ENCODE results near the gene CNKSR3.

Gene CNKSR3

GRCh38 chr6:154500769-154501577 lies 9.5 kb downstream of the CNKSR3 start:
- no peak for DNase-seq

DNA sequence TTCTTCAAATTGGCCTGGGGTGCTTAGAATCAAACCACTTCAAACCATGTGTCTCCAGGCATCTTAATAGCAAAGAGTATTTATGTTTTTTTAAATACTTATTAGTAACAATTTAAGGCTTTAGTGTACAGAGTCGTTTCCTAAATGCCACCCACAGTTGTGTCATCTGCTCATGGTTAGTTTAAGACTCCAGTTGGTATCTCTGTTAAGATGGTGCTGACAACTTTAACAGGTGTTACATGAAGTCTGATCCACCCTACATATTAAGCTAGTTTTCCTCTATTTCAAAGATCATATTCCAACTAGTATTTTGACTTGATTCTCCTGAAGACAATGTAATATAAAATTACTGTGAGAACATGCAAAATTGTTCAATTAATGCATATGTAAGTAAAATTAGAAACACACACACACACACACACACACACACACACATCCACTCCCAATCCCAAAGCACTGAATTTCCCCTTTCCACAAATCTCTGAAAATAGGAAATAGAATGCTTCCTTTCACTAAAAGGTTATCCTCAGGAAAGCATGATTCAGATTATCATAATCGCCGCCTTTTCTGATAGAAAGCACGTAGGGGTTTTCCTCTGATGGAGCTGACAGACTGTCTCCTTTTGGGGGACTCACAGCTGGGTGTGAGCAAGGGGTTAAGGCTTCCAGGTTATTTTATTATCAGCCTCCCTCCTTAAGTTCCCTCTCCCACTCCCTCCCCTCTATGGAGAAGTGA lies 10.5 kb downstream of the CNKSR3 start:
- DNase-seq, result no peak

GRCh38 chr6:154498340-154498934 lies 12.0 kb downstream of the CNKSR3 start:
- DNase-seq, result no peak

GRCh38 chr6:154496793-154497517 lies 13.5 kb downstream of the CNKSR3 start:
- DNase-seq, result no peak

DNA sequence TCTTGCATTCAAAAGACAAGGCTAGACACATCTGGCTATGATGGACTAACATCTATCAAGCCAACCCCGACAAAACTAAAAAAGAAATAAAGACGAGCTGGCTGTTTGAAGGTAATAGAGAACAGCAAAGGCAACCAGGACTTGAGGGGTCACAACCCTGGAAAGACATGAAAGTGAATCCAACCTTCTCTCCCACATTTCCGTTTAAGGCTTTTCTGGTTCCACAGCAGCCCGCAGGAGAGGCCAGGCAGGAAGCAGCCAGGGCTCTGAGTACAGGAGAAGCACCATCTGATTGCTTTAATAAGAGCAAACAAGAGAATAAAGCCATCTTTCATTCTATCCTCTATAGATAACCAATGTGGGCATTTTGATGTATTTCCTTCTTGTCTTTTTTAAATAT lies 14.3 kb downstream of the CNKSR3 start:
- no peak for DNase-seq

- no peak for DNase-seq
Observed at GRCh38 chr6:154494592-154495311, 15.7 kb downstream of the CNKSR3 start.

DNA sequence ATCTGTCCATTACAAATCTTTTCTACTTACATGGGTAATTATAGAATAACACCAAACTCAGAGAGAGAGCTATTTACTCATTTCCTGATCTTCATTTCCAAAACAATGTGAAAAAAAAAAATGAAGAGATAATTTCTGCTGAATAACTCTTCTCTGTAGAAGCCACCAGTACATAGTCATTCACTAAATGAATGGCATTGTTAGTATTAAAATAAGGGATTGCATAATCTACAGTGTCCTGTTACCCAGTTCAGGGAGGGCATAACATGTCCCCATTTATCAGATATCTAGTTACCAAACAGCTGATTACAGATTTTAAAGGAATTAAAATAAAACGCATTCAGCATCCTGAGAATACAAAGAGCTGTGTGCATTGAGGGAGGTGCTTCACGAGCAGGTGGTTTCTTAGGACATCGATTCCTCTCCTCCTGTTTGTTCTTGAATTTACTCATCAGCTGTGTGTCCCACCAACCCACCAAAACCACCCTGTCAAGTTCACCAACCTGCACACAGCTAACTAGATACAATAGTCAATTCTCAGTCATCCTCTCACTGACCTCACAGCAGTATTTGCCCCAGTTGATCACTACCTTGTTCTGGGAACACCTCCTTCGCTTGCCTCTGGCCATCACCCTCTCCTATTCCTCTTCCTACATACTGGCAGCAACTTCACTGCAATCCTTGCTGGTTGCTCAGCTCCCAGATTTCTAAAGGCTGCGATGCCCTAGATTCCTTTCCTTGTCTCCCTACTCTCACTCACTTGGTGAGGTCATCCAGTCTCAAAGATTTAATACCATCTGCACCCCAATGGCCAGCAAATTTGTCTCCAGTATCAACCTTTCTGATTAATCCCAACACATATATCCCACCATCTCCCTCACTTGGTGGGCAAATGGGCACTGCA lies 18.7 kb downstream of the CNKSR3 start:
- DNase-seq, result no peak

GRCh38 chr6:154489822-154490221 lies 20.7 kb downstream of the CNKSR3 start:
- no peak for DNase-seq

DNA sequence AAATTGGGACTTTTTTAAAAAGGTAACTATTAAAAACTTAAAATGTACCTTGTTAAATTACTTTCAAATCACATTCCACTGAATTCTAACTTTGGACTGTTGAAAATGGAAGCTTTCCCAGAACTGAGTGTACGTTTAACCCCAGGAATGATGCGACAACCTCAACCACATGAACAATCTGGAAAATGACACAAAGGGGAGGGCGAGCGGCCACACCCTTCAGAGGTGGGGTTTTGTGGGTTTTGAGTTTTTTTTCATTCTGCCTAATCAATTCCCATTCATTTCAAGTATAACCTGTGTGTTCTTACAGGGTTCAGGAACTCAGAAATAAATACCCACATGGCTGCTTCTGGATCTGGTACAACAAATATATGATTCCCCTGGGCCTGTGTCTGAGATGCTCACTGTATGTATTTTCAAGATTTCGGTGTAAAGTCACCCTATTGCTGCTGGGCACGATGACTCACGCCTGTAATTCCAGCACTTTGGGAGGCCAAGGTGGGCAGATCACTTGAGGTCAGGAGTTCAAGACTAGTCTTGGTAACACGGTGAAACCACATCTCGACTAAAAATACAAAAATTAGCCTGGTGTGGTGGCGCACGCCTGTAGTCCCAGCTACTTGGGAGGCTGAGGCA lies 21.6 kb downstream of the CNKSR3 start:
- DNase-seq, result no peak

DNA sequence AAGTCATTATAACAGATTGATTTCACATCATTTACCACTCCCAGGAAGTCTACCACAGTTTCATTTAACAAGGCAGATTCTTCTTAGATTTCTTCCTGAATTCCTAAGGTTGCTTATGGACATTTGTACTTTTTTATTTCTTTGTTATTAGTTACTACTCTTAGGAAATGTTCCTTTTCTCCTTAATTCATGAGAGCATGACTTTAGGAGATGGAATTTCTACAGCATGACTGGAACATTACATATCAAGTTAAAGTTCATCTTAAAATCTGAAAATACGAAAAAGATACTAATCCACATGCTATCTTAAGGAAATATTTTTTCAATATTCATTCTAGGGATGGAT lies 22.3 kb downstream of the CNKSR3 start:
- DNase-seq, result no peak

DNA sequence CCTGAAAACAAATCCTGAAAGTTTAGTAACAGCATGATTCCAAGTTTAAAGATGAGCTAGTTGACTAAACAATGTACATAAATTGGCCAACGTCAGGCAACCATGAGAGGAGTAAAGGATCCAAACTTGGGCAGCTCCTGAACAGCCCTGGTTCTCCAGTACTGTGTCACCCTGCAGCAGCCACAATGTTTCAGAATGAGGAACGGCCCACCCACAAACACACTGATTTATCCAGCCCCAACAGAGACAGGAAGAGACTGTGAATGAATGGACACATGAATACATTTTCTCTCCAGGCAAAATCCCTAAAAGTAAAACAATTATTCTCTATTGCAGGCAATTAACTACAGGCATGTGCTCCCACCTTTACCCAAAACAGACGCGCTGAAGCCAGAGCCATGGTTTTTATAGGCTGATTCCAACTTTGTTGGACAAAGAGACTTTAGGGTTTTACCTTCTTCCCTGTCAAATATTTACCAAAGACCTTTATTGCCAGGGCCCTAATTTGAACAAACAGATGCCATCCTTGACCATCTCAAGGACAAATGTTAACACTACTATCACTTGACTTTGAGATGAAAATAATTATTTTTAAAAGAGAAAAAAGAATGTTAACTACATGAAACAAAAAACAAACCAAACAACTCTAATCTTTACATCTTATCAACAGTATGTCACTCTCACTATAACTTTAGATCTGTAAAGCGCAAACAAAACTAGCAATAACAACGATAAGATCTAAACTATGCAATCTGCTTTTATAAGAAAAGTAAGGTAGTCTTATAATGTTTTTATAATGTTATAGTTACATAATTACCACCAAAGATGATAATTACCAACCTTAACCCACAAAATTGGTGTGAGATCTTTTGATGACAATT lies 22.9 kb downstream of the CNKSR3 start:
- DNase-seq, result no peak

DNA sequence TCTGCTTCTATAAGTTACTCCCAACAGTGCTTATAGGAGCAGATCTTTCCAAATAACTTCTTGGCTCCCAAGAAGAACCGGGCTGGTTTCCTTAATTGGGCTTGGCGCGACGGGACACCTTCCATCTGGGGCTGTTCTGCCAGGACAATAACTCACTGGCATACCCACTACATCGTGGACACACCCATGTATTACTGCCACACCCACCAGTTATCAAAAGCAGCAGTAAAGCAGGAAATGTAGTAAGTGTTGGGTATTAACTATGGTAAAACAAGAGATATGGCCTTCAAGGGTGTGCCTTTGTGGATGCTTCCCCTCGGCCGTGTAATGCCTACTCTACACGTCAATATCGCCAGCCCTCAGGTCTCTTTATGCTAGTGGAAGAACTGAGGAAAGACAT lies 24.7 kb downstream of the CNKSR3 start:
- DNase-seq, result no peak

DNA sequence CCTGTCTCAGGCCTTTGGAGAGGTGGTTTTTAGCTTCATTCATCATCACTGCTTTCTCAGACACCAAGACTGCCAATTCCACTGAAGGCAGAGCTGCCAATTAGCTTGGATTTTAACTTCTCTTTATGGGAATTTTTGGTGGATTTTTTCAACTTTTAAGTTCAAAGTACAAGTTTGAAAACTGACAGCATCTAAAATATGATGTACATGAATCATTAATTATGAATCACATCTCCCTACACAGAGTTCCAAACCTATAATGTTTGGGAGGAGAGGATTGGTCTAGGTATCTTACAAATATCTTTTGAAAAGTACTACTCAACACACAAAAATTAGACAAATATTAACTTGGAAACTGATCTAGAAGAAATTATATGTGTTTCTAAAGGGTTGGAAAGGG lies 25.5 kb downstream of the CNKSR3 start:
- DNase-seq, result no peak

GRCh38 chr6:154482858-154483257 lies 27.6 kb downstream of the CNKSR3 start:
- DNase-seq, result no peak

- DNase-seq, result no peak
Observed at GRCh38 chr6:154481521-154482013, 28.9 kb downstream of the CNKSR3 start.

DNA sequence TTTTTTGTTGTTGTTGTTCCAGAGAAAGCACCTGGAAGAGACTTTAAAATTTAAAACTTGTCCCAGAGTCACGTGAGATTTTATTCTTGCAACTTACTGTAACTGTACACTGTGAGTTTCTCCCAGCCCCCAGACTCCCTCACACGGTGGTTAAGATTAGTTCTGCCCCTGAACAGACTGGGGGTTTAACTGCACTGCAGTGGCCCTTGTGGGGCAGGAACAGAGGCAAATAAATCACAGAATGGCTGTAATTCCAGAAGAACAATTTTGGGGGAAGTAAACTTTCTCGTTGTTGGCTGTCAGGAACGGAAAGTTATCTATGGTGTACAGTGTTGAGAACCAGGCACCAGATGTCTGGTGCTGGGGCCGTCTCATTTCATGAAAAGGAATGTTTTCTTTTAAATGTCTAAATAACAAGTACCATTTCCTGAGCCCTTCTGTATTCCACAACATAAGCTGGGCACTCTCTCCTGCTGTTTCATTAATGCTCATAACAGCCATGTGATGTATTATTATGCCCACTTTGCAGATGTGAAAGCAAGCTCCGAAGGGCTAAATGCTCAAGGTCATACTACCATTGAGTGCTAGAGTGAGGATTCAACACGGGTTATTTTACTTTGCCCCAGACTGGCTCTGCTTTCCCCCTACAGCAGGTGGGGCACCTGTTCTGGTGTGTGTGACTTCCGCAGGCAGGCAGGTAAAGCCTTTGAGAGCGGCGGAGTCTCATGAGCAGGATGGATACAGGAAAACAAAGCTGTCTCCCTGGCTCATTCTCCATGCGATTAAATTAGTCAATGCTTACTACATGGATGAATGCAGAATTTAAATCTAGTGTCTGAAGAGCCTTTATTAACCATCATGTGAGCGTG lies 30.5 kb downstream of the CNKSR3 start:
- no peak for DNase-seq

- no peak for DNase-seq
Observed at GRCh38 chr6:154479351-154479769, 31.1 kb downstream of the CNKSR3 start.

GRCh38 chr6:154478701-154479060 lies 31.8 kb downstream of the CNKSR3 start:
- DNase-seq, result no peak
